HCT116 (cell line): Measurements from ENCODE around the gene MYH14. TPM values are rescaled to one million over a fixed set of nuclear protein-coding genes. Genes with fewer than 3 reads are reported as not detected.
"Not testable (repeated sequence)": the region's sequence is repeated elsewhere in the genome, so short reads cannot be mapped to it uniquely, and the experiment has no call there.

ENCODE experiments used
- ATAC-seq: fragments of 200-7000 bp; cut with Tn5 transposase; 2 replicates; pipeline ENCODE4 v1.9.1; 2020; ENCODE audit warnings: mild to moderate bottlenecking, moderate library complexity
- BruUV-seq: library from RNA; stranded (reverse); fragments of 400-500 nt; replicated peaks from 2 replicates; lab custom pipeline; 2021; lab: Mats Ljungman, UMichigan
- CTCF ChIA-PET: fragments of 300-600 bp; sonication (Branson Sonifier 250); formaldehyde crosslinking; loops from one replicate; lab custom pipeline; 2021; ENCODE audit warnings: antibody characterized with exemption; lab: Charles Lee
- POLR2A ChIA-PET: fragments of 300-600, 350-600 bp; sonication (Branson Sonifier 250); formaldehyde crosslinking; loops from one replicate; lab custom pipeline; 2021; ENCODE audit warnings: antibody characterized with exemption; lab: Charles Lee
- RAD21 ChIA-PET, 2 experiments: fragments of 300-600 bp; sonication (Branson Sonifier 250); formaldehyde crosslinking; loops; one replicate each; lab custom pipeline; 2023; ENCODE audit warnings: low total read pairs in 2 of 2; ENCODE audit not compliant: uncharacterized antibody in 2 of 2, unreplicated experiment in 2 of 2, low non-redundant PET in 1 of 2; lab: Charles Lee
- DNase-seq: peaks from one replicate; pipeline ENCODE4 v3.0.0-alpha.2; 2010; ENCODE audit warnings: low read depth, low spot score
- H2AFZ ChIP-seq: fragments of 200-600 bp; shearing (Covaris generic), sonication (generic); 2 replicates; pipeline ENCODE4 v1.6.1; 2017; ENCODE audit warnings: low read depth, mixed run types, mixed read lengths, antibody characterized with exemption, low read length; ENCODE audit not compliant: poor library complexity, severe bottlenecking
- H3K27ac ChIP-seq: 2 replicates; pipeline ENCODE4 v1.5.1; 2012; ENCODE audit warnings: low read depth, low read length
- H3K27me3 ChIP-seq: fragments of 200-600 bp; sonication (generic); 2 replicates; pipeline ENCODE4 v1.6.1; 2016; ENCODE audit warnings: mixed run types, low read length, mixed read lengths; ENCODE audit not compliant: insufficient read depth
- H3K36me3 ChIP-seq, 2 experiments: fragments of 200-500 bp in 1 of 2; fragments of 200-600 bp in 1 of 2; sonication (Bioruptor generic) in 1 of 2; sonication (generic) in 1 of 2; 2 replicates each; pipeline versions ENCODE4 v1.5.1 to v1.6.1; 2014 to 2016; ENCODE audit warnings: low read length in 2 of 2, inconsistent platforms in 1 of 2, mixed read lengths in 1 of 2, mixed run types in 1 of 2; ENCODE audit not compliant: insufficient read depth in 2 of 2, control insufficient read depth in 1 of 2
- H3K4me1 ChIP-seq, 2 experiments: fragments of 200-600 bp in 1 of 2; sonication (generic) in 1 of 2; 2 replicates each; pipeline versions ENCODE4 v1.5.1 to v1.6.1; 2012 to 2017; ENCODE audit warnings: low read length in 2 of 2, inconsistent platforms in 1 of 2, mild to moderate bottlenecking in 1 of 2, mixed read lengths in 1 of 2, mixed run types in 1 of 2, moderate library complexity in 1 of 2; ENCODE audit not compliant: insufficient read depth in 2 of 2, control insufficient read depth in 1 of 2
- H3K4me2 ChIP-seq: fragments of 200-600 bp; sonication (generic); 2 replicates; pipeline ENCODE4 v1.6.1; 2017; ENCODE audit warnings: mixed run types, low read length, mixed read lengths
- H3K4me3 ChIP-seq, 2 experiments: fragments of 200-600 bp in 1 of 2; sonication (generic) in 1 of 2; replicated peaks in 1 of 2; 2 replicates each; pipeline ENCODE4 v1.5.1; 2011 to 2016; ENCODE audit warnings: low read length in 2 of 2, control low read depth in 1 of 2, low read depth in 1 of 2, mild to moderate bottlenecking in 1 of 2, mixed read lengths in 1 of 2, mixed run types in 1 of 2
- H3K79me2 ChIP-seq: fragments of 200-600 bp; sonication (generic); 2 replicates; pipeline ENCODE4 v1.6.1; 2017; ENCODE audit warnings: mild to moderate bottlenecking, mixed run types, low read length, moderate library complexity, mixed read lengths; ENCODE audit not compliant: insufficient read depth
- H3K9ac ChIP-seq: fragments of 200-600 bp; sonication (generic); 2 replicates; pipeline ENCODE4 v1.6.1; 2016; ENCODE audit warnings: low read length, mixed read lengths
- H3K9me2 ChIP-seq: fragments of 200-600 bp; sonication (generic), shearing (Covaris generic); 2 replicates; pipeline ENCODE4 v1.6.1; 2017; ENCODE audit warnings: mixed run types, mild to moderate bottlenecking, moderate library complexity; ENCODE audit not compliant: insufficient read depth
- H3K9me3 ChIP-seq, 2 experiments: fragments of 200-500 bp in 1 of 2; fragments of 200-600 bp in 1 of 2; sonication (Bioruptor generic) in 1 of 2; sonication (generic) in 1 of 2; 2 replicates each; pipeline ENCODE4 v1.6.1; 2014 to 2017; ENCODE audit warnings: low read length in 2 of 2, mixed read lengths in 2 of 2, inconsistent platforms in 1 of 2, low read depth in 1 of 2, mild to moderate bottlenecking in 1 of 2, mixed run types in 1 of 2, moderate library complexity in 1 of 2; ENCODE audit not compliant: control insufficient read depth in 1 of 2, insufficient read depth in 1 of 2
- H4K20me1 ChIP-seq: fragments of 200-600 bp; sonication (generic), shearing (Covaris generic); 2 replicates; pipeline ENCODE4 v1.6.1; 2017; ENCODE audit warnings: mixed run types, mild to moderate bottlenecking, moderate library complexity; ENCODE audit not compliant: insufficient read depth
- CEBPB ChIP-seq: IDR thresholded peaks from 2 replicates; pipeline ENCODE4 v1.6.1; 2012; ENCODE audit warnings: low read depth
- EGR1 ChIP-seq: IDR thresholded peaks from 2 replicates; pipeline ENCODE4 v1.6.1; 2012; ENCODE audit warnings: low read depth
- SRF ChIP-seq: IDR thresholded peaks from 2 replicates; pipeline ENCODE4 v1.6.1; 2012; ENCODE audit warnings: low read depth
- intact Hi-C: fragments of 100-400 bp; cut with micrococcal nuclease; formaldehyde crosslinking; loops from 2 replicates; pipeline ENCODE4 v1.10.0; 2022
- total RNA-seq: library from RNA; stranded (reverse); gene quantifications from one replicate; pipeline ENCODE4 v1.2.1, GENCODE V29; 2021; ENCODE audit not compliant: unreplicated experiment

The MYH14 gene
- total RNA-seq, 1 experiment from 2014 or later: 60.1 TPM

- Histone ChIP-seq H3K9ac (no peak overlapping the region), H3K4me3 (no peak overlapping the region), H3K27ac (no peak overlapping the region), H3K36me3 (no peaks in the 10 kb centered on the region), H3K27me3 (no peaks in the 10 kb centered on the region), H2AFZ (no peak overlapping the region), H3K9me2 (no peaks in the 10 kb centered on the region), H3K9me3 (no peaks in the 10 kb centered on the region), H4K20me1 (no peaks in the 10 kb centered on the region), H3K4me2 (no peak overlapping the region), H3K4me1 (peaks cover 0 to 2% of the 10 kb centered on the region in 2 experiments; a peak in 1 of 4 replicates), H3K79me2 (no peaks in the 10 kb centered on the region)
- no peak for DNase-seq
- intact Hi-C loops: no loop called here
- TF ChIP-seq EGR1 (no peak), SRF (no peak), CEBPB (no peak)
- CTCF ChIA-PET: interaction anchor here (1.4 kb wide), 1 partner anchor 27 kb away, joined by 3 read pairs; no protein-coding TSS in a partner anchor
- RAD21 ChIA-PET: no interaction called here
- POLR2A ChIA-PET: no interaction called here
- no peak for ATAC-seq
- no TSS peak for BruUV-seq
These were observed 148.8 kb downstream of the MYH14 start for GRCh38 chr19:50352242-50352641.

GRCh38 chr19:50353487-50353880 lies 150.1 kb downstream of the MYH14 start:
- H3K9ac ChIP-seq, DNase-seq, H3K4me2 ChIP-seq, H2AFZ ChIP-seq, intact Hi-C loops, POLR2A ChIA-PET, ATAC-seq, H3K36me3 ChIP-seq, H3K79me2 ChIP-seq, CTCF ChIA-PET, RAD21 ChIA-PET, H3K9me2 ChIP-seq, H3K27me3 ChIP-seq, H3K27ac ChIP-seq, H3K9me3 ChIP-seq, H4K20me1 ChIP-seq, H3K4me3 ChIP-seq, H3K4me1 ChIP-seq, BruUV-seq: not testable (repeated sequence)
